Measurements from ENCODE around the gene TRMT2A. TPM values are rescaled to one million over a fixed set of nuclear protein-coding genes. Genes with fewer than 3 reads are reported as not detected.

Gene TRMT2A
- total and polyA plus RNA-seq, 10 of the 15 experiments (the other 5 are each of a cell fraction or from before 2014, with no cell fraction given): 0.29 to 97.0 (median 57.9) TPM

- ChIA-PET SMC1A (ENCODE audit: uncharacterized antibody, unreplicated experiment) (no interaction called here), POLR2A (no interaction called here), CTCF (no interaction called here), RAD21 (ENCODE audit: unreplicated experiment) (no interaction called here)
- DNase-seq (ENCODE audit: low read depth, low spot score) (no peak), FAIRE-seq (no peak), ATAC-seq (no peak)
- Histone ChIP-seq H3K36me3 (ENCODE audit: control insufficient read depth in 2 of 2, insufficient read depth in 2 of 2, low read length in 1 of 2) (no peaks in the 10 kb centered on the region), H3K27ac (ENCODE audit: control insufficient read depth, insufficient read depth) (no peak overlapping the region), H3K4me2 (ENCODE audit: control insufficient read depth, insufficient read depth) (no peak overlapping the region), H4K20me1 (ENCODE audit: control insufficient read depth, insufficient read depth) (no peaks in the 10 kb centered on the region), H3K79me2 (ENCODE audit: control insufficient read depth, insufficient read depth, low read length) (no peaks in the 10 kb centered on the region), H3K4me3 (no peak overlapping the region), H3K27me3 (replicated peaks in 1 of 2; ENCODE audit: control insufficient read depth in 2 of 2, insufficient read depth in 2 of 2, low read length in 1 of 2) (peaks cover 1 to 2% of the 10 kb centered on the region in 2 experiments; a peak in 3 of 4 replicates), H3K4me1 (ENCODE audit: control insufficient read depth, insufficient read depth, low read length) (no peaks in the 10 kb centered on the region), H3K9me3 (replicated peaks; ENCODE audit: control insufficient read depth, insufficient read depth, low read length) (no peaks in the 10 kb centered on the region), H3K9ac (ENCODE audit: control insufficient read depth, insufficient read depth, low read length) (no peak overlapping the region), H2AFZ (ENCODE audit: control insufficient read depth, low read depth, low read length) (no peak overlapping the region)
- WGBS (ENCODE audit: insufficient coverage, insufficient replicate concordance, low lambda C conversion rate, missing lambda C conversion rate): 34% methylated on average over 27 of the region's 30 CpGs
- no peak for TF ChIP-seq YY1 (IDR thresholded peaks at IDR 0.05; ENCODE audit: low read depth, low read length)
- no peak for TF ChIP-seq IKZF1 (conservative IDR thresholded peaks at IDR 0.05)
- TF ChIP-seq BACH1 (IDR thresholded peaks at IDR 0.05; ENCODE audit: borderline replicate concordance): no peak
- no peak for TF ChIP-seq ZNF622 (IDR thresholded peaks at IDR 0.05)
- no peak for TF ChIP-seq TCF7 (IDR thresholded peaks at IDR 0.05; ENCODE audit: borderline replicate concordance)
- TF ChIP-seq TCF12 (IDR thresholded peaks at IDR 0.05; ENCODE audit: low read depth, low read length): no peak
- TF ChIP-seq MTA3 (IDR thresholded peaks at IDR 0.05; ENCODE audit: borderline replicate concordance, low read length): no peak
- TF ChIP-seq, protein P1, sequence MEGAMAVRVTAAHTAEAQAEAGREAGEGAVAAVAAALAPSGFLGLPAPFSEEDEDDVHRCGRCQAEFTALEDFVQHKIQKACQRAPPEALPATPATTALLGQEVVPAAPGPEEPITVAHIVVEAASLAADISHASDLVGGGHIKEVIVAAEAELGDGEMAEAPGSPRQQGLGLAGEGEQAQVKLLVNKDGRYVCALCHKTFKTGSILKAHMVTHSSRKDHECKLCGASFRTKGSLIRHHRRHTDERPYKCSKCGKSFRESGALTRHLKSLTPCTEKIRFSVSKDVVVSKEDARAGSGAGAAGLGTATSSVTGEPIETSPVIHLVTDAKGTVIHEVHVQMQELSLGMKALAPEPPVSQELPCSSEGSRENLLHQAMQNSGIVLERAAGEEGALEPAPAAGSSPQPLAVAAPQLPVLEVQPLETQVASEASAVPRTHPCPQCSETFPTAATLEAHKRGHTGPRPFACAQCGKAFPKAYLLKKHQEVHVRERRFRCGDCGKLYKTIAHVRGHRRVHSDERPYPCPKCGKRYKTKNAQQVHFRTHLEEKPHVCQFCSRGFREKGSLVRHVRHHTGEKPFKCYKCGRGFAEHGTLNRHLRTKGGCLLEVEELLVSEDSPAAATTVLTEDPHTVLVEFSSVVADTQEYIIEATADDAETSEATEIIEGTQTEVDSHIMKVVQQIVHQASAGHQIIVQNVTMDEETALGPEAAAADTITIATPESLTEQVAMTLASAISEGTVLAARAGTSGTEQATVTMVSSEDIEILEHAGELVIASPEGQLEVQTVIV (IDR thresholded peaks at IDR 0.05; ENCODE audit: borderline replicate concordance, partially characterized antibody): no peak
- TF ChIP-seq SMARCA5 (IDR thresholded peaks at IDR 0.05): no peak
- TF ChIP-seq MEF2B (IDR thresholded peaks at IDR 0.05; ENCODE audit: partially characterized antibody, poor library complexity, severe bottlenecking): no peak
- TF ChIP-seq SMAD5 (IDR thresholded peaks at IDR 0.05; ENCODE audit: low read depth): no peak
- no TSS peak for BruUV-seq (replicated peaks)
- in situ Hi-C loops (cut with MboI): loop anchor here (10.0 kb wide), 2 partner anchors 109 to 139 kb away; partner anchors contain the start of gene RTN4R
- intact Hi-C loops (cut with micrococcal nuclease; ENCODE audit: unreplicated experiment): loop anchor here (5.0 kb wide), 4 partner anchors 82 to 342 kb away; partner anchors contain the start of genes KLHL22 and RTN4R
These were observed 38.5 kb upstream of the TRMT2A start for GRCh38 chr22:20155330-20156041.

Measured in GM12878 (cell line).